ENCODE measurements around the gene INSYN1.

INSYN1 gene

DNA sequence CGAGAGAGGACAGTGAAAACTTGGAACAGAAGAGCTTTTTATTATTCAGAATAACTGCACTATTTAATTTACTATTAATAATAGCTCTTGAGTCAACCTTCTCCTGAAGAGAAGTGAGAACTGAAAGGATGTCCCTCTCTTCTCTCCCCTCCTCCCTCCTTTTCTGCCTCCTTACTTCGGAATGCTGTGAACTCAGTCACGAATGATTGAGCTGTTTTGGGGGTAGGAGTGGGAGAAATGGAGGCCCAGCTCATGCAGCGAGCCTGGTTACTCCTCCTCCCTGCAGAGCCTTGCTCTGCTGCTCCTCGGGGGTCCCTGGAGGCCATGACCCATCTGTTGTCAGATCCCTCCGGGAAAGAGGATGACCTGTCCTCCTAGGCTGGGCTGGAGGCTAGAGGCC is 20.3 kb upstream of the INSYN1 start:
- no peak for DNase-seq

GRCh38 chr15:73771385-73772045 is 18.4 kb upstream of the INSYN1 start:
- no peak for DNase-seq

GRCh38 chr15:73770050-73770449 is 16.9 kb upstream of the INSYN1 start:
- no peak for DNase-seq

- DNase-seq = no peak
Observed at GRCh38 chr15:73767806-73768501, 14.8 kb upstream of the INSYN1 start.

DNA sequence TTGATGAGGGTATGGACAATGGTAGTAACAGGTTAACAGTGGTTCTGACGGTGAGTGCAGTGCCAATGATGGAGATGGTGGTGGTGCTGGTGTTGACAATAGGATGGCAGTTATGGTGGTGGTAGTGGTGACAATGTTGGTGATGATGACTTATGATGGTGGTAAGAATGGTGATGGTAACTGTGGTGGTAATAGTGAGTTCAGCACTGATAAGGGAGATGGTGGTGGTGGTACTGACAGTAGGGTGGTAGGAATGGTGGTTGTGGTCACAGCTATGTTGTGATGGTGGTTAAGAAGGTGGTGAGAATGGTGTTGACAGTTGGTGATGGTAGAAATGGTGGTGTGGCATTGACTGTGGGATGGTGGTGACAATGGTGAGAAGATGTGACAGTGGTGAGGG is 13.4 kb upstream of the INSYN1 start:
- no peak for DNase-seq

DNA sequence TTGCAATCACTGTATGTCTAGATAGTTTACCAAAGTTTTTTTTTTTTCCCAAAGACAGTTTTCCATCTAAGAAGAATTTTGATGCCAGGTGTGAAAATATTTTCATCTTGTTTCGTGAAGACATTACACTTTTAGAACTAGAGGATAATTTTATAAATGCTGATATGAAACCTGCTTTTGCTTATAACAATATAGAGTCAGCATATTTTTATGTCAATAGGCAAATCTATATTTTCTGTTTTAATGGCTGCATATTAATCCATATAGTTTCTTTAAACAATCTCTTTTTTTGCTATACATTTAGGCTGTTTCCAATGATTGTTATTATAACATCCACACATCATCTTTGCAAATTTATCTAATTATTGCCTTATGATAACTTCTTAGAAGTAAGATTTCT is 12.6 kb upstream of the INSYN1 start:
- no peak for DNase-seq

- DNase-seq = no peak
Observed at GRCh38 chr15:73763931-73764330, 10.8 kb upstream of the INSYN1 start.

GRCh38 chr15:73760330-73761329 is 7.5 kb upstream of the INSYN1 start:
- DNase-seq = no peak

- no peak for DNase-seq
Observed at GRCh38 chr15:73758461-73758860, 5.3 kb upstream of the INSYN1 start.

GRCh38 chr15:73757571-73757970 is 4.4 kb upstream of the INSYN1 start:
- DNase-seq = no peak

DNA sequence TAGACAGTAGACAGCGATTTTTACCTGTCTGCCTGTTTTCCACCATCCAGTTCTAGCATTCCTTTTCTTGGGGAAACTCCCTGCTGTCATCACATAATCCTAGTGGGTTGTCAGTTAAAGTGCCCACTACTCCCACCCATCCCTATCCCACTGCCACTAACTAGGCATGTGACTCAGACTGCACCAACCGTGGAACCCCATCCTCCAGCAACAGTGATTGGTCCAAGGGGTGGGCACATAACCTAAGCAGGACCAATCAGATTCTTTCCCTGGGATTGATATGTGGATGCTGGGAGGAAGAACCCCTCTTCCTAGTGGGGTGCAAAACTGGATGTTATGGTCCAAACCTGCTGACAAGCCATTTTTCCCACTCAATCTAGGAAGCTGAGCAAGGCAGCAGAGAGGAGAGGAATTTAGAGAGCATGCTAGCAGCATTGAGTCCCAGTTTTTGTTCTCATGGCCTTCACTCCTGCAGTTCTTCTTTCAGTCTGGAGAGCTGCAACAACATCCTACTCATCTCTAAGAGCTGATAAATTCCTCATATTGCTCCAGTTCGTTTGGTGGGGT is 3.9 kb upstream of the INSYN1 start:
- no peak for DNase-seq

- no peak for DNase-seq
Observed at GRCh38 chr15:73756390-73756789, 3.2 kb upstream of the INSYN1 start.

- no peak for DNase-seq
Observed at GRCh38 chr15:73755946-73756345, 2.8 kb upstream of the INSYN1 start.

- no peak for DNase-seq
Observed at GRCh38 chr15:73755481-73755880, 2.3 kb upstream of the INSYN1 start.

GRCh38 chr15:73754461-73754860 is 1.3 kb upstream of the INSYN1 start:
- no peak for DNase-seq

DNA sequence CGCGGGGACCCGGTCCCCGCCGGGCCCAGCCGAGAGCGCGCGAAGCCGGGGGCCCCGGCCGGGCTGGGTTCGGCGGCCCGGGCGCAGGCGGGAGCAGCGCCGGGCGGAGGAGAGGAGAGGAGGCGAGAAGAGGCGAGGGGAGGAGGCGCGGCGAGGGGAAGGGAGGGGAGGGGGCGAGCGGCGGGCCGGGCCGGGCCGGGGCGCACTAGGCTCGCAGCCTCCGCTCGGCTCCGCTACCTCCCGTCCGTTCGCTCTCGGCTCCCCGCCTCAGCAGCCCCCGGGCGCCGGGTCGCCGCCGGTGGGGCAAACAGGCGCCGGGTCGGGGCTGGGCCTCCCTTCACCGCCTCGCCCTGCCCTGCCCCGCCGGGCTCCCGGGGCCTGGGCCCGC is 351 bp downstream of the INSYN1 start:
- no peak for DNase-seq

DNA sequence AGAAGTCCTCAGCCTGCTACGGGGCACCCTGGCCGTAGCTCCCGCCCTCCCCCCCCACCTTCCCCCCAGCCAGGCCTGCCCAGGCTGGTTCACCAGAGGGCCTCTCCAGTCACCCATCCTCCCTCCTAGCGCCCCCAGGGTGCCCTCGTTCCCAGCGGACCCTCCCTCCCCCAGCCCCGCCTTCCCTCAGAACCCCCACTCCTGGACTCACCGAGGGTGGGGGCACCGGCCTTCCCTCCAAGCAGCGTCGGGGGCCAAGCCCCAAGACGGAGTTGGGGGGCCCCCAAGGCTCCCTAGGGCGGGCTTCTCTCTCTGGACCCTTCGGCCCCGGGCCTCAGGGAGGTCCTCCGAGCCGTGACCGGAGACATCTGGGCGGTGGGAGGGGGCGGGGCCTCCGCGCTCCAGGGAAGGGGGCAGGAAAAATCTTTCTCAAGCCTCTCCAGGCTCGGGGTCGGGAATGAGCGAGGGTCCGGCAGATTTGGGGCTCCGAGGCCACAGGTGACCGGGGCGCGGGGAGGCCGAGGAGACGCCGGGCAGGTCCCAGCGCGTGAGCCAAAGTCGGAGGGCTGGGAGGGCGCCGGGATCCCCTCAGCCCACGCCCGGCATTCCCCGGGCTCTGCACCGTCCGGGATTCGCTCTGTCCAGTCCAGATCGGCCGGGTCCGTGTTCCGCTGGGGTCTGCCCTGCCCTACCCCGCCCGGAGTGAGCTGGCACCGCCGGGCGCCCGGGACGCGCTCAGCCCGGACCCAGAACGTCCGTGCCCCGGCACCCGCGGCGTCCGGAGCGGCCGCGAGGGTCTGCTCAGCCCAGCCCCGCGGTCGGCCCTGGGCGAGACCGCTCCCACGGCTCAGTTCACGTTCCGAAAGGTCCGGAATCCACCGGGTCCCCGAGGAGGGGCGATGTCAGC is 999 bp downstream of the INSYN1 start:
- no peak for DNase-seq

DNA sequence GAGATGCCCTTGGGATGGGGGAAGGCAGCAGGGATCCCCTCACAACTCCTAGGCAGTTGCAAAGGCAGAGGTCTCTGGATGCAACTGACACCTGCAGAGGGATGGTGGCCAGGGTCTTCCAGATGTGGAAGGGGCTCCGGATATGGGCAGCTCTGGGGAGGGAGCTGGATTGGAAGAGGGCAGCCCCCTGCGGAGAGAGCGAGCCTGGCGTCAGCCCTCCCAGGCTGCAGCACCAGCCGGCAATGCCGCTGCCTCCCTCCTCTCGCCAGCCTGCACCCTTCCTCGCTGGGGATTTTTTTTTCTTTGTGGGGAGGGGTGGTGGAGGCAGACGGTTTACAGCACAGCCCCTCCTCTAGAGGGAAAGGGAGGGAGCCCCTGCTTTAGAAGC is 1.6 kb downstream of the INSYN1 start:
- no peak for DNase-seq

DNA sequence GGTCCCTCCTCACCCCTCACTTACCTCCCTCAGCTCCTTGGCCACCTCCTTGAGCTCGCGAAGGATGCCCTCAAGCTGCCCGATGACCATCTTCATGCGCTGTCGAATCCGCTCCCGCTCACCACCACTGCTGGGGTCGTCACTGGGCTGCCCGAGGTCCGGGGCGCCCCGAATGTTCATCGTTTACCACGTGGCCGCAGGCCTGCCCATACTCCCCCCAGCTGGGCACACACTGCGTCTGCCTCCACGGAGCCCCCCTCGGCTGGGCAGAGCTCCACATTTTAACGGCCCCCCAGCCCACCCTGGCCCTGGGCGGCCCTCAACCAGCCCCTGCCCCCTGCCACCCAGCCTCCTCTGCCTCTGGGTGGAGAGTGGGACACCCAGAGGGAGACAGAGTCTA is 2.2 kb downstream of the INSYN1 start:
- no peak for DNase-seq

DNA sequence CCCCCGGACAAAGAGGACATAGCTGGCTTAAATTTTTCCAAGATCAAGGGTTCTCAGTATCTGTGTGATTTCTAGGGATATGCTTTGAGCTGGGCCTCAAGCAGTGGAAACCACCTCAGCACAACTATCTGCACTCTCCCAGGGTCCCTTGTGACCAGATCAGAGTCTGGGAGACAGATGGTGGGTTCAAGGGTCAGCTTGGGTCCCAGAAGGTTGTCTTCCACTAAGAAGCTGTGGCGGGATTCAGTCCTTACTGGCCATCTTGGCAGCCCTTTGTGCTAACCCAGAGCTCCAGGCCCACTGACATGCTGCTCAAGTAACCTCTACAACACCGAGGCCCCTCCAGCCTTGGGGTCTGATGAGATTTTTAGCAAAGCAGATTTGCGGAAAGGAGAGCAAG is 2.7 kb downstream of the INSYN1 start:
- no peak for DNase-seq

GRCh38 chr15:73749971-73750370 is 3.2 kb downstream of the INSYN1 start:
- no peak for DNase-seq

DNA sequence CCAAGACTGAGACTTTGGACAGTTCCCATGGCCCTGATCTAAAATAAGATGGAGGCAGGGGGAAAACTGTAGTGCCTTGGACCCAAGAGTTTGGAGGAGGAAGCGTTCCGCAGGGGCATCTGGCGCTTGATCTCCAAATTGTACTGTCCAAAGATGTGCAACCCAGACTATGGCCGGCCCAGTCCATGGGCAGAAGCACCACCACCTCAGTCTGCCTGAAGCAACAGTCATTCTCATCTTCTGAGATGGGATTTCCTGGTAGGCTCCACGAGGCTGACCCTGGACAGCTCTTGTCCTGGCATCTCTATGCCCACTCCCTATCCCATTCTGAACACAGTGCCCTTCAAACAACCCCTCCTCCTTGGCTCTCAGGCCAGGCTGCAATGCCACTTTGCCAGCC is 3.6 kb downstream of the INSYN1 start:
- no peak for DNase-seq

Data from AML-193 (cell line).